ENCODE measurements around the gene PARM1. TPM values are rescaled to one million over a fixed set of nuclear protein-coding genes. Genes with fewer than 3 reads are reported as not detected.

Gene PARM1
- total and polyA plus RNA-seq, 2 donors (not counting 1 experiment from before 2014, with no cell fraction given) = 7.8 to 10.4 TPM

DNA sequence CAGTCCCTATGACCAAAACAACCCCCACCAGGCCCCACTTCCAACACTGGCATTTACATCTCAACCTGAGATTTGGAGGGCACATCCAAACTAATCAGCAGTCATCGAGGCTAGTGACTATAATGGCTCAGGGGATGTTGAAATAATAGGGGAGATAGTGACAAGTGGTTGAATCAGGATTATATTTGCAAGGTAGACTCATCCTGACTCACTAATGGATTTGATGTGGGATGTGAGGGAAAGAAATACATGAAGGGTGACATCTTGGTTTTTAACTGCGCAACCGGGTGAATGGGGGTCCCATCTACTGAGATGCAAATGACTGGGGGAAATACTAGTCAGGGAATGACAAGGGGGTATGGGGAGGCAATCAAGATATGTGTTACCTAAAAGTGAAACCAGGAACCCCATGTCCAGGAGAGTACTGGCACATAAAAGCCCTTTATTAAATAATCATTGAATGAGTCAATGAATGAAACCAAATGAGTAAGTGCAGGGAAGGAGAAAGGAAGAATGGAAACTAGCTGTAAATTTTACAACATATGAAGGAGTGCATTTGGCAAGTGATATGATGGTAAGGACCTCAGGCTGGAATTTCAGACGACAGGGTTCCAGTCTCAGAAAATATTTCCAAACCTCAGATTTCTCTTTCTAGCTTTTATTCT is 78.3 kb downstream of the PARM1 start:
- peaks cover 7% of the 10 kb centered on the region for H3K9me3 Mint-ChIP-seq (ENCODE audit: insufficient read depth)
- H3K27ac ChIP-seq (ENCODE audit: low read length in 2 of 2) = no peak overlapping the region
- ATAC-seq (ENCODE audit: low read depth) (no peak), DNase-seq (no peak)
- intact Hi-C loops (cut with micrococcal nuclease) = no loop called here
- H3K4me2 ChIP-seq (replicated peaks; ENCODE audit: low read depth, low read length, poor library complexity, severe bottlenecking) = no peak overlapping the region
- H2AFZ ChIP-seq (ENCODE audit: insufficient read depth, low read depth, low read length, poor library complexity, severe bottlenecking) = no peak overlapping the region
- no peak overlapping the region for H3K27ac Mint-ChIP-seq
- H3K27me3 Mint-ChIP-seq = no peaks in the 10 kb centered on the region
- peaks cover 0 to 5% (median 1%) of the 10 kb centered on the region in 3 donors for H3K9me3 ChIP-seq (ENCODE audit: control extremely low read depth in 1 of 3, control insufficient read depth in 2 of 3, insufficient read depth in 1 of 3, low read length in 2 of 3)
- 95% methylated on average over 3 of the region's 4 CpGs for WGBS (ENCODE audit: insufficient coverage)
- H3K79me2 ChIP-seq (ENCODE audit: control insufficient read depth, insufficient read depth, low read length) = no peaks in the 10 kb centered on the region
- POLR2A ChIA-PET = interaction anchor here (0.6 kb wide), 1 partner anchor 610 kb away, joined by 5 read pairs; no protein-coding TSS in a partner anchor
- no peak overlapping the region for H3K4me3 ChIP-seq (ENCODE audit: control extremely low read depth in 1 of 5, extremely low read depth in 1 of 5, insufficient read depth in 1 of 5, low read depth in 2 of 5, low read length in 4 of 5)
- H3K4me3 Mint-ChIP-seq = no peak overlapping the region
- H4K20me1 ChIP-seq (ENCODE audit: control insufficient read depth, insufficient read depth, low read length, poor library complexity, severe bottlenecking) = no peaks in the 10 kb centered on the region
- CTCF ChIA-PET = no interaction called here
- H3K4me1 ChIP-seq (ENCODE audit: control insufficient read depth in 2 of 2, insufficient read depth in 2 of 2, low read length in 2 of 2) = no peaks in the 10 kb centered on the region
- no peak for TF ChIP-seq EZH2 (IDR thresholded peaks at IDR 0.05; ENCODE audit: borderline replicate concordance, insufficient read depth, low read depth, low read length, poor library complexity, severe bottlenecking)
- TF ChIP-seq, protein P1, sequence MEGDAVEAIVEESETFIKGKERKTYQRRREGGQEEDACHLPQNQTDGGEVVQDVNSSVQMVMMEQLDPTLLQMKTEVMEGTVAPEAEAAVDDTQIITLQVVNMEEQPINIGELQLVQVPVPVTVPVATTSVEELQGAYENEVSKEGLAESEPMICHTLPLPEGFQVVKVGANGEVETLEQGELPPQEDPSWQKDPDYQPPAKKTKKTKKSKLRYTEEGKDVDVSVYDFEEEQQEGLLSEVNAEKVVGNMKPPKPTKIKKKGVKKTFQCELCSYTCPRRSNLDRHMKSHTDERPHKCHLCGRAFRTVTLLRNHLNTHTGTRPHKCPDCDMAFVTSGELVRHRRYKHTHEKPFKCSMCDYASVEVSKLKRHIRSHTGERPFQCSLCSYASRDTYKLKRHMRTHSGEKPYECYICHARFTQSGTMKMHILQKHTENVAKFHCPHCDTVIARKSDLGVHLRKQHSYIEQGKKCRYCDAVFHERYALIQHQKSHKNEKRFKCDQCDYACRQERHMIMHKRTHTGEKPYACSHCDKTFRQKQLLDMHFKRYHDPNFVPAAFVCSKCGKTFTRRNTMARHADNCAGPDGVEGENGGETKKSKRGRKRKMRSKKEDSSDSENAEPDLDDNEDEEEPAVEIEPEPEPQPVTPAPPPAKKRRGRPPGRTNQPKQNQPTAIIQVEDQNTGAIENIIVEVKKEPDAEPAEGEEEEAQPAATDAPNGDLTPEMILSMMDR (IDR thresholded peaks at IDR 0.05) = no peak
- H3K9ac ChIP-seq (ENCODE audit: low read length) = no peak overlapping the region
- H3K4me1 Mint-ChIP-seq = no peaks in the 10 kb centered on the region
- H3K36me3 ChIP-seq (replicated peaks in 1 of 2; ENCODE audit: control extremely low read depth in 1 of 2, control insufficient read depth in 1 of 2, extremely low read depth in 1 of 2, insufficient read depth in 2 of 2, low read length in 1 of 2) = peaks cover 0 to 13% of the 10 kb centered on the region in 2 experiments
- H3K27me3 ChIP-seq (replicated peaks in 1 of 4; ENCODE audit: control extremely low read depth in 1 of 4, control insufficient read depth in 3 of 4, insufficient read depth in 4 of 4, low read length in 3 of 4) = no peaks in the 10 kb centered on the region

DNA sequence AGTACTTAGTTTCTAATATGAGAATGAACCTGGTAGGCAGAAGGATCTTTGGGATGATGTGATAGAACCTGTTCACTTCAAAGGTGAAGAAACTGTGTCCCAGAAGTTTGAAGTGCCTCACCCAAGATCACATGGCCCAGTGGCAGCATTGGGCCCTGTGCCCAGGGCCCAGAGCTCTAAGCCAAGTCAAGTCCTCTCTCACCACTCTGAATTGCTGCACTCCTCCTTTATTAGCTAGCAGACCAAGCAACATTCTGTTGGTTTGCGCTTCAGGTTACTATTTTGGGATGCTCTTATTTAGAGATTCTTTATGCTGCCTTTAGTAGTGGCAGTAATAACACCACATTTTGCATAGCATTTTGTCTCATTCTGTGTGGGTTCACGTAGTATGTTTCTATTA is 82.7 kb downstream of the PARM1 start:
- no peak overlapping the region for H3K4me2 ChIP-seq (replicated peaks; ENCODE audit: low read depth, low read length, poor library complexity, severe bottlenecking)
- H3K4me1 ChIP-seq (ENCODE audit: control insufficient read depth in 2 of 2, insufficient read depth in 2 of 2, low read length in 2 of 2) = no peaks in the 10 kb centered on the region
- no peak overlapping the region for H3K9ac ChIP-seq (ENCODE audit: low read length)
- no CpG with 5 or more reads among the region's 2 CpGs for WGBS (ENCODE audit: insufficient coverage)
- no peaks in the 10 kb centered on the region for H3K27me3 ChIP-seq (replicated peaks in 1 of 4; ENCODE audit: control extremely low read depth in 1 of 4, control insufficient read depth in 3 of 4, insufficient read depth in 4 of 4, low read length in 3 of 4)
- Mint-ChIP-seq H3K9me3 (ENCODE audit: insufficient read depth) (no peaks in the 10 kb centered on the region), H3K27ac (no peak overlapping the region), H3K4me1 (no peaks in the 10 kb centered on the region), H3K4me3 (no peak overlapping the region), H3K27me3 (no peaks in the 10 kb centered on the region)
- ATAC-seq (ENCODE audit: low read depth) (no peak), DNase-seq (no peak)
- POLR2A ChIA-PET = no interaction called here
- no peaks in the 10 kb centered on the region for H3K79me2 ChIP-seq (ENCODE audit: control insufficient read depth, insufficient read depth, low read length)
- H4K20me1 ChIP-seq (ENCODE audit: control insufficient read depth, insufficient read depth, low read length, poor library complexity, severe bottlenecking) = no peaks in the 10 kb centered on the region
- no peak overlapping the region for H3K27ac ChIP-seq (ENCODE audit: low read length in 2 of 2)
- CTCF ChIA-PET = no interaction called here
- intact Hi-C loops (cut with micrococcal nuclease) = no loop called here
- no peak overlapping the region for H3K4me3 ChIP-seq (ENCODE audit: control extremely low read depth in 1 of 5, extremely low read depth in 1 of 5, insufficient read depth in 1 of 5, low read depth in 2 of 5, low read length in 4 of 5)
- TF ChIP-seq, protein P1 (IDR thresholded peaks at IDR 0.05) = no peak
- no peak for TF ChIP-seq EZH2 (IDR thresholded peaks at IDR 0.05; ENCODE audit: borderline replicate concordance, insufficient read depth, low read depth, low read length, poor library complexity, severe bottlenecking)
- peaks cover 0 to 18% of the 10 kb centered on the region in 2 experiments for H3K36me3 ChIP-seq (replicated peaks in 1 of 2; ENCODE audit: control extremely low read depth in 1 of 2, control insufficient read depth in 1 of 2, extremely low read depth in 1 of 2, insufficient read depth in 2 of 2, low read length in 1 of 2)
- no peak overlapping the region for H2AFZ ChIP-seq (ENCODE audit: insufficient read depth, low read depth, low read length, poor library complexity, severe bottlenecking)
- H3K9me3 ChIP-seq (ENCODE audit: control extremely low read depth in 1 of 3, control insufficient read depth in 2 of 3, insufficient read depth in 1 of 3, low read length in 2 of 3) = no peaks in the 10 kb centered on the region
